ENCODE data around the gene OSBPL8.

- TF ChIP-seq CTCF (IDR thresholded peaks at IDR 0.05; ENCODE audit: insufficient read depth, low read depth, low read length) (no peak), EZH2 (IDR thresholded peaks at IDR 0.05; ENCODE audit: insufficient read depth, low read length) (no peak)
Measured at GRCh38 chr12:76583301-76583700, 23.7 kb upstream of the OSBPL8 start.

Measured in astrocyte (in vitro differentiated cells and primary cell).